ENCODE results near the gene UCK1.

Gene UCK1

DNA sequence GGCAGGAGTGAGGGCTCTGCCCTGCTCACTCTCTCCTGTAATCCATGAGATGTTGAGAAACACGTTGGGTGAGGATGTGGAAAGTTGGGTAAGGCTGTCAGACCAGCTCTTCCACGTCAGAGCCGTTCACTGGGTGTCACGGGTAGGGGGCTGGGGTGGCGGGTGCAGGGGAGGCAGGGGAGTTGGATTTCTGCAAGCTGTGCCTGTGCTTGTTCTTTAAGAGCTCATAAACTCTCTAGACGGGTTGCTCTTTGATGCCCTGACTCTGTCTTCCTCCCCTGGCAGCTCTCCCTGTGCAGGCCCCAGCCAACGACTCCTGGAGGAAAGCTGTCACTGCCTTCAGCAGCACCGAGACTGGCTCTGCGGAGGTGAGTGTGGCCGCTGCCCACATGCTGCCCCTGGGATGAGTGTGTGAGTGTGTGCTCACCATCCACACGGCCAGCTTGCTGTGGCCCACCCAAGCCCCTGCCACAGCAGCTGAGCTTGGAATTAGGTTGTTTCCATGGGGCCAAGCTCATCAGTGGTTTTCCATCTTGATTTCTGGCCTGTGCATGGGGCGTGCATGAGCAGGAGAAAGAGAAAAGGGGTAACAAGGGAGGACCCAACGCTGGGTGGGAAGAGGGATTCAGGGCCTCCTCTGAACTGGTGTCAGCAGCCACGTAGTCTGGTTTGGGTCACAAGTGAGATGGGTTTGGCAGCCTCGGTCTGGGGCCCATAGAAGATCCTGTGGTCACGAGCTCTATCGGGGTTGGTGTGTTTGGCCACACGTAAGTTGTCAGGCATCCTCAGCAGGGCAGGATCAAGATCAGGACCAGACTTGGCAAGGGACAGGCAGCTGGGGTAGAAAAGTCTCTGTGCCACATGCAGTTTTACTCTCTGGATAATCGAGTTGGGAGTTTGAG is 49.4 kb downstream of the UCK1 start:
- no peak overlapping the region for H3K9ac ChIP-seq (ENCODE audit: low read depth, low read length)
- H3K27me3 ChIP-seq (ENCODE audit: insufficient read depth, low read length, poor library complexity), result no peaks in the 10 kb centered on the region
- H3K36me3 ChIP-seq (ENCODE audit: insufficient read depth, low read length), result peaks cover 95% of the 10 kb centered on the region
- peaks cover 5% of the 10 kb centered on the region; the same call in 1 of the 2 replicates for H3K79me2 ChIP-seq (ENCODE audit: insufficient read depth, low read length)
- TF ChIP-seq, protein P1, sequence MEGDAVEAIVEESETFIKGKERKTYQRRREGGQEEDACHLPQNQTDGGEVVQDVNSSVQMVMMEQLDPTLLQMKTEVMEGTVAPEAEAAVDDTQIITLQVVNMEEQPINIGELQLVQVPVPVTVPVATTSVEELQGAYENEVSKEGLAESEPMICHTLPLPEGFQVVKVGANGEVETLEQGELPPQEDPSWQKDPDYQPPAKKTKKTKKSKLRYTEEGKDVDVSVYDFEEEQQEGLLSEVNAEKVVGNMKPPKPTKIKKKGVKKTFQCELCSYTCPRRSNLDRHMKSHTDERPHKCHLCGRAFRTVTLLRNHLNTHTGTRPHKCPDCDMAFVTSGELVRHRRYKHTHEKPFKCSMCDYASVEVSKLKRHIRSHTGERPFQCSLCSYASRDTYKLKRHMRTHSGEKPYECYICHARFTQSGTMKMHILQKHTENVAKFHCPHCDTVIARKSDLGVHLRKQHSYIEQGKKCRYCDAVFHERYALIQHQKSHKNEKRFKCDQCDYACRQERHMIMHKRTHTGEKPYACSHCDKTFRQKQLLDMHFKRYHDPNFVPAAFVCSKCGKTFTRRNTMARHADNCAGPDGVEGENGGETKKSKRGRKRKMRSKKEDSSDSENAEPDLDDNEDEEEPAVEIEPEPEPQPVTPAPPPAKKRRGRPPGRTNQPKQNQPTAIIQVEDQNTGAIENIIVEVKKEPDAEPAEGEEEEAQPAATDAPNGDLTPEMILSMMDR (IDR thresholded peaks at IDR 0.05; ENCODE audit: borderline replicate concordance, extremely low read depth, low read length, poor library complexity, severe bottlenecking), result no peak
- TF ChIP-seq EZH2 (IDR thresholded peaks at IDR 0.05; ENCODE audit: borderline replicate concordance, low read depth, low read length, severe bottlenecking), result no peak
- no peaks in the 10 kb centered on the region for H3K4me1 ChIP-seq (ENCODE audit: insufficient read depth, low read length)
- no peak overlapping the region for H3K4me3 ChIP-seq (ENCODE audit: low read depth in 1 of 2, low read length in 2 of 2)
- no peak overlapping the region for H3K4me2 ChIP-seq (ENCODE audit: insufficient read depth, low read length)
- DNase-seq, result no peak
- H3K27ac ChIP-seq (ENCODE audit: low read length), result no peak overlapping the region
- H4K20me1 ChIP-seq (ENCODE audit: insufficient read depth, low read length), result peaks cover 55% of the 10 kb centered on the region
- no peak overlapping the region for H2AFZ ChIP-seq (ENCODE audit: low read depth, low read length)
- ATAC-seq (ENCODE audit: insufficient read depth, low read depth), result no peak
- H3K9me3 ChIP-seq (ENCODE audit: insufficient read depth, low read length, severe bottlenecking), result no peaks in the 10 kb centered on the region

DNA sequence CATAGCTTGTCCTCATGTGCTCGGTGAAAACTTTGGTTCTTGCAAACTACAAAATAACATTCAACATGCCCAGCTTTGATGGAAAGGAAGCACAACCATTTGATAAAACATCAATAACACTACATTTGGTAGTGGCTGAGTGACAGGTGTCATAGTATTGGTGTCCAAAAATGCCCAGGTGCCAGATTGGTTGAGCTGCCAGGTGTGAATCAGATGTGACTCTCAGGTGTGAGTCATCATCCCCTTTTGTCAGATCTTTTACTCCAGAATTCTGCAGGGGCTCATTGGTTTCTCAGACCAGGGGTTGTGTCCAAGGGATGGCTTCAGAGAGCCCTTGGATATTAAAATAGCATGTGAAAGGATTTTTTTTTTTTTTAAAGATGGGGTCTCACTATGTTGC is 50.8 kb downstream of the UCK1 start:
- Histone ChIP-seq H3K9me3 (ENCODE audit: insufficient read depth, low read length, severe bottlenecking) (no peaks in the 10 kb centered on the region), H3K27me3 (ENCODE audit: insufficient read depth, low read length, poor library complexity) (no peaks in the 10 kb centered on the region), H3K79me2 (ENCODE audit: insufficient read depth, low read length) (peaks cover 5% of the 10 kb centered on the region; the same call in 1 of the 2 replicates), H3K36me3 (ENCODE audit: insufficient read depth, low read length) (peaks cover 95% of the 10 kb centered on the region), H3K9ac (ENCODE audit: low read depth, low read length) (no peak overlapping the region), H3K4me1 (ENCODE audit: insufficient read depth, low read length) (no peaks in the 10 kb centered on the region), H3K4me2 (ENCODE audit: insufficient read depth, low read length) (no peak overlapping the region), H3K4me3 (ENCODE audit: low read depth in 1 of 2, low read length in 2 of 2) (no peak overlapping the region), H2AFZ (ENCODE audit: low read depth, low read length) (no peak overlapping the region), H3K27ac (ENCODE audit: low read length) (no peak overlapping the region), H4K20me1 (ENCODE audit: insufficient read depth, low read length) (peaks cover 57% of the 10 kb centered on the region)
- ATAC-seq (ENCODE audit: insufficient read depth, low read depth) (no peak), DNase-seq (no peak)
- TF ChIP-seq, protein P1 (IDR thresholded peaks at IDR 0.05; ENCODE audit: borderline replicate concordance, extremely low read depth, low read length, poor library complexity, severe bottlenecking), result no peak
- no peak for TF ChIP-seq EZH2 (IDR thresholded peaks at IDR 0.05; ENCODE audit: borderline replicate concordance, low read depth, low read length, severe bottlenecking)

GRCh38 chr9:131478911-131479310 is 52.2 kb downstream of the UCK1 start:
- ATAC-seq (ENCODE audit: insufficient read depth, low read depth) (no peak), DNase-seq (no peak)
- peaks cover 7% of the 10 kb centered on the region; the same call in 1 of the 2 replicates for H3K79me2 ChIP-seq (ENCODE audit: insufficient read depth, low read length)
- H2AFZ ChIP-seq (ENCODE audit: low read depth, low read length), result no peak overlapping the region
- H3K4me1 ChIP-seq (ENCODE audit: insufficient read depth, low read length), result no peaks in the 10 kb centered on the region
- no peaks in the 10 kb centered on the region for H3K27me3 ChIP-seq (ENCODE audit: insufficient read depth, low read length, poor library complexity)
- H3K4me2 ChIP-seq (ENCODE audit: insufficient read depth, low read length), result no peak overlapping the region
- H3K4me3 ChIP-seq (ENCODE audit: low read depth in 1 of 2, low read length in 2 of 2), result no peak overlapping the region
- H3K9me3 ChIP-seq (ENCODE audit: insufficient read depth, low read length, severe bottlenecking), result no peaks in the 10 kb centered on the region
- peaks cover 60% of the 10 kb centered on the region for H4K20me1 ChIP-seq (ENCODE audit: insufficient read depth, low read length)
- TF ChIP-seq, protein P1 (IDR thresholded peaks at IDR 0.05; ENCODE audit: borderline replicate concordance, extremely low read depth, low read length, poor library complexity, severe bottlenecking), result peak; percentile 5
- TF ChIP-seq EZH2 (IDR thresholded peaks at IDR 0.05; ENCODE audit: borderline replicate concordance, low read depth, low read length, severe bottlenecking), result no peak
- H3K27ac ChIP-seq (ENCODE audit: low read length), result no peak overlapping the region
- peaks cover 94% of the 10 kb centered on the region for H3K36me3 ChIP-seq (ENCODE audit: insufficient read depth, low read length)
- H3K9ac ChIP-seq (ENCODE audit: low read depth, low read length), result no peak overlapping the region
